GM12892 (cell line): Measurements from ENCODE around the gene NCAM1.

ENCODE experiments used
- POLR2A ChIP-seq: IDR thresholded peaks from 2 replicates; pipeline ENCODE4 v1.6.1; 2011; ENCODE audit warnings: low read depth, low read length, control low read depth
- POLR2AphosphoS5 ChIP-seq: IDR thresholded peaks from 2 replicates; pipeline ENCODE4 v1.6.1; 2011; ENCODE audit warnings: low read depth, low read length, control low read depth
- TAF1 ChIP-seq: IDR thresholded peaks from 2 replicates; pipeline ENCODE4 v1.6.1; 2011; ENCODE audit warnings: low read depth, mild to moderate bottlenecking, control low read depth, low read length, borderline replicate concordance

DNA sequence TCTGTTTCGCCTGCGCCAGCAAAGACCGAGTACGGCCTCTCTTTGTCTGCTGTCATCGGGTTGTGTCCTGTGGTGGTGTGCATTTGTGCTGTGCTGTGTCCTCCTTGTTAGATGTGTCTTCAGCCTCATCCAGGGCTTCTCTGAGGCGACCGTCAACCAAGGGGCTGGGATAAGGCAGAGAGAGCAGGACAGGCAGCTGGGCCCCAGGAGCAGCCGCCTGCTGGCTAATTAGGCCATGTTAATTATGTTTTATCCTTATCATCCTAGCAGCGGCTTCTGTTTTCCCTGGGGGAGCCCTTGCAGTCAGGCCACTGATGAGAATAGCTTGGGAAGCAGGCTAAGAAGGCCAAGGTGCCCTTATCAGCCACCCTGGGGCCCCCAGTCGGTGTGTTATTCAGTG is 312.5 kb downstream of the NCAM1 start:
- TF ChIP-seq POLR2AphosphoS5 (no peak), TAF1 (no peak), POLR2A (no peak)
